ENCODE data around the gene GRIP2.

GRCh38 chr3:14463330-14464140, 76.6 kb downstream of the GRIP2 start:
- TF ChIP-seq CTCF (IDR thresholded peaks at IDR 0.05; ENCODE audit: insufficient read depth, low read length, poor library complexity, severe bottlenecking) = no peak
- no peak for TF ChIP-seq EZH2phosphoT487 (conservative IDR thresholded peaks at IDR 0.05; ENCODE audit: low read length)

Measured in SU-DHL-6 (cell line).